ENCODE results near the gene PHC3. TPM values are rescaled to one million over a fixed set of nuclear protein-coding genes. Genes with fewer than 3 reads are reported as not detected.

PHC3 gene
- total and polyA plus RNA-seq, 2 donors (not counting 1 experiment from before 2014, with no cell fraction given) = 36.0 to 63.2 TPM

DNA sequence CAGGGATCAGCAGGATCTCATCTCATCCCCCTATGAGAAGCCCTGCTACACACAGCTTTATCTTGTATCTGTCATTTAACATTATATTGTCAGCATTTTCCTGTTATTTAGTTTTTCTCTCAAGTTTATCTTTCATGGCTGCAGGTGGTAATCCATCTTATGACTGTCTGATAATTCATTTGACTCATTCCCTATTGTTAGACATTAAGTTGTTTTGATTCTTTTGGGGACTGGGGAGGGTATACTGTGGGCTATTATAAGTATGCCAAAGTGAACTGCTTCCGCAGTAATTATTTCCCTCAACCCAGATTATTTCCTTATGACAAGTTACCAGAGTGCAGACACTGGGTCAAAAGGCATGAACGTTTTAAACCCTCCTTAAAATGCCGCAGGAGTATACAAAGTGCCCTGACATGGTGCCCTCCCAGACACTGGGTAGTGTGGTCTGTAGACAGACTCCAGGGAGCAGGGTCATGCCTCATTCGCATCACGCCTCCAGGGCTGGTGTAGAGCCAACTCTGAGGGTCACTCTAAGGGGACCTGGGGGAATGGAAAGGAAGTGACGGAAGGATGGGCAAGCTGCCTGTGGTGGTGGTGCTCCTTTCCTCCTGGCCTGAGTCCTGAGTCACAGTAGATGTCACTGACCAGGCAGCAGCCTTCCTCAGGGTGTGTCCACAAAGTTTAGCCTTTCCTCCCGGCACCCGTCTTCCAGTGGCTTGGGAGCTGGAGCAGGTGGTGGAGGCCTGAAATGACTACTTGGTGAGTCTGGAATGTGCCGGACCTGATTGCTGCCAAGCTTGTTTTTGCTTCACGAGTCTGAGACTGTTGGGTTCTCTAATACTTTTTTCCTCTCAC is 132.2 kb downstream of the PHC3 start:
- peak; percentile 28 to 70 for DNase-seq (ENCODE audit: low read depth in 2 of 2)
- peaks cover 7% of the 10 kb centered on the region for H3K4me1 ChIP-seq (ENCODE audit: control insufficient read depth, extremely low read depth, insufficient read depth, low read length)
- H3K9ac ChIP-seq (ENCODE audit: insufficient read depth, low read length) = no peak overlapping the region
- no peaks in the 10 kb centered on the region for H3K9me3 ChIP-seq (ENCODE audit: control insufficient read depth, insufficient read depth, low read depth, low read length)
- H3K27me3 ChIP-seq (ENCODE audit: control insufficient read depth, insufficient read depth, low read length) = no peaks in the 10 kb centered on the region
- H3K36me3 ChIP-seq (ENCODE audit: control insufficient read depth, insufficient read depth, low read length) = no peaks in the 10 kb centered on the region
- no peaks in the 10 kb centered on the region for H4K20me1 ChIP-seq (ENCODE audit: control insufficient read depth, extremely low read depth, insufficient read depth, low read length)
- H3K4me2 ChIP-seq (ENCODE audit: extremely low read depth, insufficient read depth, low read length) = peak overlapping the region; percentile 18
- no peaks in the 10 kb centered on the region for H3K79me2 ChIP-seq (ENCODE audit: control insufficient read depth, insufficient read depth, low read length)
- no peak overlapping the region for H2AFZ ChIP-seq (ENCODE audit: low read length)
- no peak overlapping the region for H3K4me3 ChIP-seq (replicated peaks in 1 of 4; ENCODE audit: control extremely low read depth in 1 of 4, insufficient read depth in 1 of 4, low read depth in 3 of 4, low read length in 4 of 4)
- no peak for TF ChIP-seq EZH2 (IDR thresholded peaks at IDR 0.05; ENCODE audit: low read length, missing control alignments)
- TF ChIP-seq, protein P1, sequence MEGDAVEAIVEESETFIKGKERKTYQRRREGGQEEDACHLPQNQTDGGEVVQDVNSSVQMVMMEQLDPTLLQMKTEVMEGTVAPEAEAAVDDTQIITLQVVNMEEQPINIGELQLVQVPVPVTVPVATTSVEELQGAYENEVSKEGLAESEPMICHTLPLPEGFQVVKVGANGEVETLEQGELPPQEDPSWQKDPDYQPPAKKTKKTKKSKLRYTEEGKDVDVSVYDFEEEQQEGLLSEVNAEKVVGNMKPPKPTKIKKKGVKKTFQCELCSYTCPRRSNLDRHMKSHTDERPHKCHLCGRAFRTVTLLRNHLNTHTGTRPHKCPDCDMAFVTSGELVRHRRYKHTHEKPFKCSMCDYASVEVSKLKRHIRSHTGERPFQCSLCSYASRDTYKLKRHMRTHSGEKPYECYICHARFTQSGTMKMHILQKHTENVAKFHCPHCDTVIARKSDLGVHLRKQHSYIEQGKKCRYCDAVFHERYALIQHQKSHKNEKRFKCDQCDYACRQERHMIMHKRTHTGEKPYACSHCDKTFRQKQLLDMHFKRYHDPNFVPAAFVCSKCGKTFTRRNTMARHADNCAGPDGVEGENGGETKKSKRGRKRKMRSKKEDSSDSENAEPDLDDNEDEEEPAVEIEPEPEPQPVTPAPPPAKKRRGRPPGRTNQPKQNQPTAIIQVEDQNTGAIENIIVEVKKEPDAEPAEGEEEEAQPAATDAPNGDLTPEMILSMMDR (conservative IDR thresholded peaks at IDR 0.05 in 1 of 2, IDR thresholded peaks at IDR 0.05 in 1 of 2; ENCODE audit: low read depth in 1 of 2, low read length in 2 of 2) = no peak
- H3K27ac ChIP-seq (ENCODE audit: insufficient read depth, low read length) = no peak overlapping the region

DNA sequence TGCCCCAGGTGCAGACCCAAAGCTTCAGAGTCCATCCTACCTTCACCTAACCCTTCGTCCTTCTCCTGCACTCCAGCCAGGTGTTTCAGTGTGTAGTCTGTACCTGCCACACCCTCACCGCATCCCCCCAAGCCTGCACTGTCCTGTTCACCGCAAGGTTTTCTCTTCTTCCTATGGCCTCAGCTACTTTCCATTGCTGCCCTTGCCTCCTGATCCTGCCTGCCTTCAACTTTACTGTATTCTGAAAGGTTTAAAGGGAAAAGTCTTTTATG is 134.5 kb downstream of the PHC3 start:
- no peak for TF ChIP-seq EZH2 (IDR thresholded peaks at IDR 0.05; ENCODE audit: low read length, missing control alignments)
- TF ChIP-seq, protein P1 (conservative IDR thresholded peaks at IDR 0.05 in 1 of 2, IDR thresholded peaks at IDR 0.05 in 1 of 2; ENCODE audit: low read depth in 1 of 2, low read length in 2 of 2) = no peak
- no peaks in the 10 kb centered on the region for H3K27me3 ChIP-seq (ENCODE audit: control insufficient read depth, insufficient read depth, low read length)
- H3K36me3 ChIP-seq (ENCODE audit: control insufficient read depth, insufficient read depth, low read length) = no peaks in the 10 kb centered on the region
- no peak overlapping the region for H3K9ac ChIP-seq (ENCODE audit: insufficient read depth, low read length)
- H4K20me1 ChIP-seq (ENCODE audit: control insufficient read depth, extremely low read depth, insufficient read depth, low read length) = no peaks in the 10 kb centered on the region
- no peaks in the 10 kb centered on the region for H3K79me2 ChIP-seq (ENCODE audit: control insufficient read depth, insufficient read depth, low read length)
- DNase-seq (ENCODE audit: low read depth in 2 of 2) = no peak
- no peak overlapping the region for H2AFZ ChIP-seq (ENCODE audit: low read length)
- no peaks in the 10 kb centered on the region for H3K9me3 ChIP-seq (ENCODE audit: control insufficient read depth, insufficient read depth, low read depth, low read length)
- H3K4me3 ChIP-seq (replicated peaks in 1 of 4; ENCODE audit: control extremely low read depth in 1 of 4, insufficient read depth in 1 of 4, low read depth in 3 of 4, low read length in 4 of 4) = no peak overlapping the region
- H3K27ac ChIP-seq (ENCODE audit: insufficient read depth, low read length) = no peak overlapping the region
- H3K4me1 ChIP-seq (ENCODE audit: control insufficient read depth, extremely low read depth, insufficient read depth, low read length) = peaks cover 7% of the 10 kb centered on the region
- no peak overlapping the region for H3K4me2 ChIP-seq (ENCODE audit: extremely low read depth, insufficient read depth, low read length)

DNA sequence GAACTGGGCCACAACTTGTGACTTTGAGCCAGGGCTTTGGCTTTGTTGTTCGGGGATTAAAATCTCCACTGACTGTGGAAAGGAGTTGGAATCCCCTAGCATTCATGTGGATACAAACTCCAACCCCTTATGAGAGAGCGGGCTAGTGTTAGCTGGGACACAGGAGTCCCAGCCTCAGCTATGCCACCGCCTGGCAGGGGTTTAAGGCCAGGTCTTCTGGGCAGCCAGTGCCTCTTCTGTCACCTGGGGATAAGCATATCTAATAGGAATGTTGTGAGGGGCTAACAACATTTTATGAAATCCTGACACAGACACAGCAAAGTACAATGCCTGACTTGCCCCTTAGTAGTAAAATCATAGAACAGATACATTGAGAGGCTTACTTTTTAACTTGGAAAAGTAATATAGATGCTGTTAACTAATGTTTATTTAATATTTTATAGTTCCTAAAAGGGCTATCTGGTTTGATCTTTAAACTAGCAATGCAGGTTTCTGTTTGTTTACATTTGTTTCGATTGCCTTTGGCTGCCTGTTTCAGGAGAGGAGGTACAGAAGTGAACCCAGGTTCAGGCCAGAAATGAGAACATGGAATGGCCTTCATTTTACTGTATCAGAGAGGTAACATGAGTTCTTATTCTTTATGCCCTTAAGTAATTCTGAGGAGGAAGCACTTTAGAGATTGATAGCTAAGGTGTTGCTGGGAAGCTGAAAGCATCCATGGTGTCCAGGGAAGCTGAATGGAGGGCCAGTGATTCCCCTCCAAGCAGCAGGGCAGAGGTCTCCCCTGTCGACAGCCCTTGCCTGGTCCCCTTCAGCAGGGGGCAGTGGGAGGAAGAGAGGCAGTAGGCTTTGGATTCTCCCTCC is 135.0 kb downstream of the PHC3 start:
- Histone ChIP-seq H4K20me1 (ENCODE audit: control insufficient read depth, extremely low read depth, insufficient read depth, low read length) (no peaks in the 10 kb centered on the region), H3K9me3 (ENCODE audit: control insufficient read depth, insufficient read depth, low read depth, low read length) (no peaks in the 10 kb centered on the region), H3K4me2 (ENCODE audit: extremely low read depth, insufficient read depth, low read length) (no peak overlapping the region), H3K36me3 (ENCODE audit: control insufficient read depth, insufficient read depth, low read length) (no peaks in the 10 kb centered on the region), H3K27ac (ENCODE audit: insufficient read depth, low read length) (no peak overlapping the region), H3K27me3 (ENCODE audit: control insufficient read depth, insufficient read depth, low read length) (no peaks in the 10 kb centered on the region), H3K4me1 (ENCODE audit: control insufficient read depth, extremely low read depth, insufficient read depth, low read length) (peaks cover 7% of the 10 kb centered on the region), H3K79me2 (ENCODE audit: control insufficient read depth, insufficient read depth, low read length) (no peaks in the 10 kb centered on the region), H3K9ac (ENCODE audit: insufficient read depth, low read length) (no peak overlapping the region), H2AFZ (ENCODE audit: low read length) (no peak overlapping the region), H3K4me3 (replicated peaks in 1 of 4; ENCODE audit: control extremely low read depth in 1 of 4, insufficient read depth in 1 of 4, low read depth in 3 of 4, low read length in 4 of 4) (no peak overlapping the region)
- TF ChIP-seq, protein P1 (conservative IDR thresholded peaks at IDR 0.05 in 1 of 2, IDR thresholded peaks at IDR 0.05 in 1 of 2; ENCODE audit: low read depth in 1 of 2, low read length in 2 of 2) = no peak
- TF ChIP-seq EZH2 (IDR thresholded peaks at IDR 0.05; ENCODE audit: low read length, missing control alignments) = no peak
- no peak for DNase-seq (ENCODE audit: low read depth in 2 of 2)
